ENCODE data around the gene KIF24.

DNA sequence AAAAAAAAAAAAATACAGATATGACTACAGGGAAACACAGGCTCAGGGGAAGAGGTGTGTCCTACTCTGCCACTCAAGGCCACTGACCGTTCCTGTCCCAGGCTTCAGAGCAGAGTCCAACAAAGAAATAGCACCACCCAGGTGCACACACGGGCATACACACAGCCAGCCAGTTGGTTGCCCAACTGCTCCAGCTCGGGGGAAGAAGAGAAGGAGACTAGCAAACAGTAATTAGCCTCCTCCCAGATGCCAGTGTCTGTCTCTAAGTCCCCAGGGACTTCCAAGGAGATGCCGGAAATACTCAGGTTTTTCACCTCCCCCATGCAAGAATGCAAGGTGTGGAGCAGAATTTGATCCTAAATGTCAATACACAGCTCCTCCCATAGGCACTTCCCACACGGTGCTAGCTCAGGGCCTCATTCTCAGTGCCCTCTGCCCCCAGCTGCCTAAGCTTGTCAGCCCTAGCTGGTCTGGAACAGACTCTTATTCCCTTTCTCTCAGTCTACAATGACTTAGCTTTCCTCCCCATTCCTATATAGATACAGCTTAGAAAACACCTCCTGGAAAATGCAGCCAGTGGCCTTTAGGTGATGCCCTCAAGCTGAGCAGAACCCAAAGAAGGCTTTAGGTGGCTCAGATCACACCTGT, 46.0 kb upstream of the KIF24 start:
- TF ChIP-seq, protein P1, sequence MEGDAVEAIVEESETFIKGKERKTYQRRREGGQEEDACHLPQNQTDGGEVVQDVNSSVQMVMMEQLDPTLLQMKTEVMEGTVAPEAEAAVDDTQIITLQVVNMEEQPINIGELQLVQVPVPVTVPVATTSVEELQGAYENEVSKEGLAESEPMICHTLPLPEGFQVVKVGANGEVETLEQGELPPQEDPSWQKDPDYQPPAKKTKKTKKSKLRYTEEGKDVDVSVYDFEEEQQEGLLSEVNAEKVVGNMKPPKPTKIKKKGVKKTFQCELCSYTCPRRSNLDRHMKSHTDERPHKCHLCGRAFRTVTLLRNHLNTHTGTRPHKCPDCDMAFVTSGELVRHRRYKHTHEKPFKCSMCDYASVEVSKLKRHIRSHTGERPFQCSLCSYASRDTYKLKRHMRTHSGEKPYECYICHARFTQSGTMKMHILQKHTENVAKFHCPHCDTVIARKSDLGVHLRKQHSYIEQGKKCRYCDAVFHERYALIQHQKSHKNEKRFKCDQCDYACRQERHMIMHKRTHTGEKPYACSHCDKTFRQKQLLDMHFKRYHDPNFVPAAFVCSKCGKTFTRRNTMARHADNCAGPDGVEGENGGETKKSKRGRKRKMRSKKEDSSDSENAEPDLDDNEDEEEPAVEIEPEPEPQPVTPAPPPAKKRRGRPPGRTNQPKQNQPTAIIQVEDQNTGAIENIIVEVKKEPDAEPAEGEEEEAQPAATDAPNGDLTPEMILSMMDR (IDR thresholded peaks at IDR 0.05 in 2 of 3, conservative IDR thresholded peaks at IDR 0.05 in 1 of 3; ENCODE audit: borderline replicate concordance in 1 of 3, insufficient read depth in 1 of 3, low read depth in 2 of 3, low read length in 2 of 3): no peak; a peak in 1 of 6 replicates
- TF ChIP-seq EZH2 (IDR thresholded peaks at IDR 0.05) (no peak), SP1 (IDR thresholded peaks at IDR 0.05; ENCODE audit: low read depth) (no peak), POLR2A (IDR thresholded peaks at IDR 0.05; ENCODE audit: borderline replicate concordance, extremely low read depth, insufficient read depth, insufficient read length) (no peak), EZH2phosphoT487 (IDR thresholded peaks at IDR 0.05; ENCODE audit: borderline replicate concordance) (no peak), POLR2AphosphoS5 (IDR thresholded peaks at IDR 0.05; ENCODE audit: low read depth, low read length) (no peak), CBX3 (IDR thresholded peaks at IDR 0.05; ENCODE audit: low read depth) (no peak), ZNF274 (IDR thresholded peaks at IDR 0.05; ENCODE audit: low read depth, low read length) (no peak), CEBPB (IDR thresholded peaks at IDR 0.05; ENCODE audit: low read depth) (no peak), SRF (IDR thresholded peaks at IDR 0.05; ENCODE audit: low read depth) (no peak)
- TF ChIP-seq, protein P2, sequence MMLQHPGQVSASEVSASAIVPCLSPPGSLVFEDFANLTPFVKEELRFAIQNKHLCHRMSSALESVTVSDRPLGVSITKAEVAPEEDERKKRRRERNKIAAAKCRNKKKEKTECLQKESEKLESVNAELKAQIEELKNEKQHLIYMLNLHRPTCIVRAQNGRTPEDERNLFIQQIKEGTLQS (IDR thresholded peaks at IDR 0.05): no peak

Measured in HCT116 (cell line).